Measurements from ENCODE around the gene TREM1. TPM values are rescaled to one million over a fixed set of nuclear protein-coding genes. Genes with fewer than 3 reads are reported as not detected.

Gene TREM1
- total RNA-seq, result 1 to 10 TPM in 3 of 4 donors, under 1 TPM in 1; 0.36 to 3.5 (median 2.0) TPM
- polyA plus RNA-seq, result 1 to 10 TPM in 2 of 3 donors, under 1 TPM in 1; 0.74 to 6.0 (median 1.8) TPM

GRCh38 chr6:41286544-41287346, at the start of gene TREM1:
TREM1 (minus strand) TSS chr6:41286682; CDS start chr6:41286655, 27 bp downstream.
- intact Hi-C loops (cut with DNase I), result no loop called here
- 72 to 81% methylated on average over 8 of the region's 8 CpGs for WGBS, 2 donors
- DNase-seq, result peak; percentile 68
- Histone ChIP-seq H3K4me1 (no peaks in the 10 kb centered on the region), H3K9me3 (no peaks in the 10 kb centered on the region), H3K27ac (peak within 1 kb of the TSS in 1 of 4 donors; percentile 43), H3K27me3 (no peaks in the 10 kb centered on the region), H3K4me3 (no peak within 1 kb of the TSS), H3K36me3 (no peaks in the 10 kb centered on the region)
- TF ChIP-seq CTCF (IDR thresholded peaks at IDR 0.05), result no peak
- peak in 1 of 4 donors; percentile 6 for TF ChIP-seq EP300 (IDR thresholded peaks at IDR 0.05)
- TF ChIP-seq POLR2A (IDR thresholded peaks at IDR 0.05), result no peak
- peak in 1 of 4 donors; percentile 62 for TF ChIP-seq POLR2AphosphoS5 (IDR thresholded peaks at IDR 0.05)

GRCh38 chr6:41335943-41336342, 49.5 kb upstream of the TREM1 start:
- intact Hi-C loops (cut with DNase I), result no loop called here
- WGBS, 2 donors, result 81 to 84% methylated on average over 11 of the region's 11 CpGs
- TF ChIP-seq POLR2AphosphoS5 (IDR thresholded peaks at IDR 0.05) (no peak), POLR2A (IDR thresholded peaks at IDR 0.05) (no peak), CTCF (IDR thresholded peaks at IDR 0.05) (no peak), EP300 (IDR thresholded peaks at IDR 0.05) (no peak)
- H3K4me1 ChIP-seq, result peaks cover 0 to 6% (median 0%) of the 10 kb centered on the region in 4 donors
- no peaks in the 10 kb centered on the region for H3K36me3 ChIP-seq
- H3K27ac ChIP-seq, result no peak overlapping the region
- no peaks in the 10 kb centered on the region for H3K27me3 ChIP-seq
- H3K9me3 ChIP-seq, result no peaks in the 10 kb centered on the region
- no peak for DNase-seq
- no peak overlapping the region for H3K4me3 ChIP-seq

- 86 to 90% methylated on average over 5 of the region's 5 CpGs for WGBS, 2 donors
- no peaks in the 10 kb centered on the region for H3K27me3 ChIP-seq
- H3K27ac ChIP-seq, result no peak within 1 kb of the TSS
- intact Hi-C loops (cut with DNase I), result no loop called here
- no peak for DNase-seq
- no peaks in the 10 kb centered on the region for H3K36me3 ChIP-seq
- H3K9me3 ChIP-seq, result no peaks in the 10 kb centered on the region
- H3K4me1 ChIP-seq, result peaks cover 0 to 6% (median 0%) of the 10 kb centered on the region in 4 donors
- H3K4me3 ChIP-seq, result no peak within 1 kb of the TSS
- no peak for TF ChIP-seq POLR2AphosphoS5 (IDR thresholded peaks at IDR 0.05)
- no peak for TF ChIP-seq POLR2A (IDR thresholded peaks at IDR 0.05)
- no peak for TF ChIP-seq CTCF (IDR thresholded peaks at IDR 0.05)
- TF ChIP-seq EP300 (IDR thresholded peaks at IDR 0.05), result no peak
These were observed 48.8 kb upstream of the TREM1 start, which contains the start of gene NCR2 for GRCh38 chr6:41335296-41335695. NCR2 (plus strand) TSS chr6:41335608; CDS start chr6:41335877, 269 bp downstream.

GRCh38 chr6:41334482-41335040, 48.1 kb upstream of the TREM1 start:
- Histone ChIP-seq H3K4me1 (peaks cover 0 to 6% (median 0%) of the 10 kb centered on the region in 4 donors), H3K4me3 (no peak overlapping the region), H3K9me3 (no peaks in the 10 kb centered on the region), H3K27ac (no peak overlapping the region), H3K36me3 (no peaks in the 10 kb centered on the region), H3K27me3 (no peaks in the 10 kb centered on the region)
- WGBS, 2 donors, result 59 to 70% methylated on average over 11 of the region's 11 CpGs
- TF ChIP-seq EP300 (IDR thresholded peaks at IDR 0.05), result no peak
- TF ChIP-seq CTCF (IDR thresholded peaks at IDR 0.05), result no peak
- TF ChIP-seq POLR2AphosphoS5 (IDR thresholded peaks at IDR 0.05), result no peak
- no peak for TF ChIP-seq POLR2A (IDR thresholded peaks at IDR 0.05)
- intact Hi-C loops (cut with DNase I), result no loop called here
- no peak for DNase-seq

Data from sigmoid colon (tissue), 7 donors.